Subcutaneous adipose tissue (tissue), 4 donors: ENCODE data around the gene NLRP14. TPM values are rescaled to one million over a fixed set of nuclear protein-coding genes. Genes with fewer than 3 reads are reported as not detected.

Experiments used
- CTCF ChIP-seq: fragments of 450-650 bp; IDR thresholded peaks from one replicate; pipeline ENCODE4 v1.5.1; 2016; ENCODE audit warnings: low read depth, mild to moderate bottlenecking, control low read depth, antibody characterized with exemption, moderate library complexity
- total RNA-seq, 4 donors: library from RNA; depleted of rRNA; stranded (reverse); fragments of >200 nt; gene quantifications; one replicate each; pipeline ENCODE4 v1.1.0, GENCODE V29; 2016

Gene NLRP14
- total RNA-seq, 4 donors from 2014 or later, result 0.19 TPM; not detected in 3

DNA sequence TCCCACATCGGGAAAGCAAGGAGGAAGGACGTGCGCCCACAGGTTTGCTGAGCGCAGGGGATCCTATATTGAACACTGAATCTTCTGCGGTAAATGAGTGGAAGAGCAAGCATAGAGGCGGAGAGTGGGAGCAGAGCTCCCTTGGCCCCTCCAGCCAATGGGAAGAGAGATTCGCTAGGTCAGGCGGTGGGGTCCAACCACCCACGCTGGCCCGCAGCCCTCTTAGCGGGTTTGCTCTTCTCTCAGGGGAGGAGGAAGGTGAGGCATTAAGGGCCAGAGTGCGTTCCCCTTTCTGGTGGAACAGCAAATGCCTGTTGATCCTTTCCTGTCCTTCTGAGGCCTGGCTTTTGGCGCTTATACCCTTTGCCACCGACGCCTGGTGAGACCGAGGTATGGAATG is 10.6 kb downstream of the NLRP14 start:
- TF ChIP-seq CTCF, result no peak

GRCh38 chr11:7031471-7031871 is 11.2 kb downstream of the NLRP14 start:
- TF ChIP-seq CTCF, result no peak

DNA sequence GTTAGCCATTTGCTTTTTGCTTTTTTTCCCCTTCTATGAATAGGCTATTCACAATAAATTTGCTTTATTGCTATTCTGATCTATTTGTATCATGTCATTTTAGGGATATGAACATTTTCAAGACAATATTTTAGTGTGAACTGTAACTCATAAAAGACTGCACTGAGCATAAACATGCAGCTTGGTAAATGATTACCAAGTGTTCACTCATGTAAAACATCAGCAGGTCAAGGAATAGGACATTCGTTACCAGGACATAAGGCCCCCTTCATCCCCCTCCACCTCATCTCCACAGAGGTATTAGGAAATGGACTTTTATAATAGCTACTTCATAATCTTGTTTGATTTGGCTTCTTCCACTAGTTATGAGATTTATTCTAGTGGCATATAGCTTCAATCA is 12.4 kb downstream of the NLRP14 start:
- TF ChIP-seq CTCF, result no peak

DNA sequence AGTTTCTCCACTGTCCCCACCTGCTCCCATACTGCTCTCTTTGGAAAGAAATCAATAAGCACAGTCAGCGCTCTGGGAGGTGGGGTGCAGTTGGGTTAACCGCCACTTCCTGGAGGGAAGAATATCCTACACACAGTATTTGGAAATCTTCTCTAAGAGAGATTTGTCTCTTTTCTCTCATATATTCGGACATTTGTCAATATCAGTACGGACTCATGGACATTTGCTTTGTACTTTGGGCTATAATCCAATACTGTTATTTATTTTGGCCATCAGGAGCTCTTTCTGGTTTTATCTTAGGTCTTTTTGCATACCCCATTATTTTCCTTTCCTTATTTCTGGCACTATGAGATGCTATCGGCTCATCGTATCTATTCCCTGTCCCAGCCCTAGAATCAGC is 13.7 kb downstream of the NLRP14 start:
- TF ChIP-seq CTCF, result no peak

DNA sequence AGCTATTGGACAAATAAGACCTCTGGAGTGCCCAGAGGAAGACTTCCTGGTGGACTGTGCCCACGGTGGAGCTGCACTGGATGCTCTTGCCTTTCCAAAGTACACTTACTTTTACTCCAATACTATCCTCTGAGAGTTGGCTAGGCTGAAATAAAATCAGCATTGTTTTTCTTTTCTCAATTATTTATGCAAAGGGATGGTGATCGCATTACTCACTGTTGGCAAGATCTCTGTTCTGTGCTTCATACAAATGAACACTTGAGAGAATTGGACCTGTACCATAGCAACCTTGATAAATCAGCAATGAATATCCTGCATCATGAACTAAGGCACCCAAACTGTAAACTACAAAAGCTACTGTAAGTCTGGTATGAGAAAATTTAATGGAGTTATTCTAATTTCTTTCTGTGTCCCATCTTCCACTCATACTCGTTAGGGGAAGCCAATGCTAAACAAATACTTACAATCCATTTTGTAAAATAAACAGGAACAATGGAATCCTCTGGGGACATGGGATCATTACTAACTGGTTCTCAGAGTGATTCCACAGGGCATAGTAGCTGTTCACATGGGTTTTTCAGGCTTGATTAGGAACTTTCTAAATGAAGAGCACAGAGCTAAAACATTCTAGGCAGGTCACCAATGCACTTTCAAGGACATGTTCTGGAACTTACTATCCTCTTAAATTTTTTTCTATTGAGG is 26.3 kb downstream of the NLRP14 start:
- TF ChIP-seq CTCF, result no peak

- no peak for TF ChIP-seq CTCF
Observed at GRCh38 chr11:7050191-7050590, 29.9 kb downstream of the NLRP14 start.

DNA sequence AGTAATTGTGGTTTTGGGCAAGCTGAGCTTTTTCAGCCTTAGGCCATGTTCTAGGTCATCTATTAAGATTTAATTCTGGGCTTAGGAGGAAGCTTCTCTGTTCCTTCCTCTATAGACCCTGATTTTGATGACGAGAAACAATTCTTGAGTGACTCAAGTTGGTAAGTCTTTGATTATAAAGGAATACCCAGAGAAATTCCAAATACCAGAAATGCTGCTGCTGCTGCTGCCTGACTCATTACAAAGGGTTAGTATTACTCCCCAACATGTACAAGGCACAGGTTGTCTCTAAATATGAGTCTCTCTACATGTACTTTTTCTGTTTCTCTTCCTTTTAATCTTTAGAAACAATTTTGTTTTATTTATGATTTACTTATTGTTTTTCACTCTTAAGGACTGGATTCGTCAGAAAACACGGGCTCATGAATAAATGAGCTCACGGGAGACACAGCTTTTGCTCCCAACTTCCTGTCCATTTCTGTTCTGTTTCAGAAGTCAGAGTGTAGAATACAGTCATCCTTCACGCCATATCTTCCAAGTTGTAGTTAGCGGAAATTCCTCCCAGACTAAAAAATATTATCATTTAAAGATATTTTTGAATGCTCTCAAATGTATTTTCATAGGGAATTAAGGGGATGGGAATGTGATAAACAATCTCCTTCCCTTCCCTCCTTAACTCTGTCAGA is 36.7 kb downstream of the NLRP14 start:
- no peak for TF ChIP-seq CTCF
